HT1080 (cell line): ENCODE data around the gene INCA1. TPM values are rescaled to one million over a fixed set of nuclear protein-coding genes. Genes with fewer than 3 reads are reported as not detected.
"Not testable (repeated sequence)": the region's sequence is repeated elsewhere in the genome, so short reads cannot be mapped to it uniquely, and the experiment has no call there.

ENCODE experiments used
- DNase-seq: peaks from one replicate; pipeline ENCODE4 v3.0.0-alpha.2; 2015; ENCODE audit warnings: low read depth
- polyA plus RNA-seq, 2 experiments: library from polyadenylated mRNA; depleted of rRNA; stranded (reverse); fragments of >200 nt; gene quantifications; 2 replicates each; pipeline ENCODE4 v1.2.3, GENCODE V29; 2015
- total RNA-seq: library from RNA; depleted of rRNA; stranded (reverse); fragments of >200 nt; shearing (Covaris generic); gene quantifications from 2 replicates; pipeline ENCODE4 v1.2.3, GENCODE V29; 2014; rRNA removed

Gene INCA1
- 0.08 TPM in 1 of 2 replicates, not detected in the other for total RNA-seq
- polyA plus RNA-seq (2015; cell fraction: cytosol; rRNA removed): 0.13 and 0.25 TPM in 2 replicates
- 0.20 and 0.22 TPM in 2 replicates for polyA plus RNA-seq (2015; cell fraction: nucleus; rRNA removed)

- DNase-seq: peak; percentile 86
Observed at GRCh38 chr17:4997302-4998026, at the start of gene INCA1, which contains the start of gene KIF1C. Gene INCA1 (minus strand): TSS chr17:4997522. CDS start chr17:4994437, 3,085 bp downstream. Gene KIF1C (plus strand): TSS chr17:4997950. CDS start chr17:5000247, 2,297 bp downstream.

GRCh38 chr17:5045496-5045895 is 48.2 kb upstream of the INCA1 start:
- no peak for DNase-seq

- DNase-seq: no peak
Observed at GRCh38 chr17:5044630-5045029, 47.3 kb upstream of the INCA1 start.

- DNase-seq: no peak
Observed at GRCh38 chr17:5043524-5043923, 46.2 kb upstream of the INCA1 start.

GRCh38 chr17:5042157-5043022 is 45.1 kb upstream of the INCA1 start:
- DNase-seq: no peak

- no peak for DNase-seq
Observed at GRCh38 chr17:5035315-5035714, 38.0 kb upstream of the INCA1 start, which contains the start of gene SLC52A1. Gene SLC52A1 (minus strand): TSS chr17:5035426. CDS start chr17:5034606, 820 bp downstream.

- DNase-seq: no peak
Observed at GRCh38 chr17:5034651-5035050, 37.3 kb upstream of the INCA1 start.

- DNase-seq: no peak
Observed at GRCh38 chr17:5034063-5034462, 36.7 kb upstream of the INCA1 start.

GRCh38 chr17:5033352-5034015 is 36.2 kb upstream of the INCA1 start:
- DNase-seq: no peak

- no peak for DNase-seq
Observed at GRCh38 chr17:5032865-5033264, 35.5 kb upstream of the INCA1 start.

- DNase-seq: peak; percentile 38
Observed at GRCh38 chr17:5031365-5032082, 34.2 kb upstream of the INCA1 start.

- DNase-seq: not testable (repeated sequence)
Observed at GRCh38 chr17:5030168-5030567, 32.8 kb upstream of the INCA1 start.

GRCh38 chr17:5027916-5028315 is 30.6 kb upstream of the INCA1 start:
- DNase-seq: no peak

GRCh38 chr17:5027299-5027698 is 30.0 kb upstream of the INCA1 start:
- DNase-seq: no peak

- no peak for DNase-seq
Observed at GRCh38 chr17:5024604-5025003, 27.3 kb upstream of the INCA1 start.

GRCh38 chr17:5023588-5024147 is 26.3 kb upstream of the INCA1 start:
- DNase-seq: no peak

GRCh38 chr17:5022171-5022711 is 24.9 kb upstream of the INCA1 start:
- DNase-seq: no peak

GRCh38 chr17:5020502-5021023 is 23.2 kb upstream of the INCA1 start:
- no peak for DNase-seq

- peak; percentile 70 for DNase-seq
Observed at GRCh38 chr17:5019475-5019956, 22.2 kb upstream of the INCA1 start.

GRCh38 chr17:5014357-5014756 is 17.0 kb upstream of the INCA1 start:
- no peak for DNase-seq
